SU-DHL-6 (cell line): ENCODE results near the gene CLNK.

Source experiments
- H2AFZ ChIP-seq: fragments of 200-600 bp; sonication (generic); 2 replicates; pipeline ENCODE4 v1.6.1; 2014; ENCODE audit warnings: low read depth, mild to moderate bottlenecking, moderate library complexity, mixed read lengths, antibody characterized with exemption, low read length; ENCODE audit not compliant: severe bottlenecking
- H3F3A ChIP-seq: fragments of 200-600 bp; shearing (Covaris generic); 2 replicates; pipeline ENCODE4 v1.6.0; 2016; ENCODE audit warnings: antibody characterized with exemption, mild to moderate bottlenecking; ENCODE audit not compliant: insufficient read depth
- H3K27ac ChIP-seq: fragments of 200-600 bp; sonication (generic); 2 replicates; pipeline ENCODE4 v1.5.1; 2016; ENCODE audit warnings: low read depth, mild to moderate bottlenecking, low read length, moderate library complexity, mixed read lengths
- H3K27me3 ChIP-seq: fragments of 200-600 bp; sonication (generic), shearing (Covaris generic); 2 replicates; pipeline ENCODE4 v1.6.0; 2014; ENCODE audit warnings: mild to moderate bottlenecking, low read length
- H3K36me3 ChIP-seq: fragments of 200-600 bp; sonication (generic); 2 replicates; pipeline ENCODE4 v1.6.1; 2014; ENCODE audit warnings: mild to moderate bottlenecking, low read length, mixed read lengths
- H3K4me2 ChIP-seq: fragments of 300-600, 200-600 bp; shearing (Covaris generic), sonication (generic); 2 replicates; pipeline ENCODE4 v1.6.0; 2014; ENCODE audit warnings: low read length, low read depth, mild to moderate bottlenecking; ENCODE audit not compliant: poor library complexity, severe bottlenecking
- H3K4me3 ChIP-seq: fragments of 200-600 bp; sonication (generic); 2 replicates; pipeline ENCODE4 v1.5.1; 2014; ENCODE audit warnings: antibody characterized with exemption, low read length, mild to moderate bottlenecking, mixed read lengths; ENCODE audit not compliant: insufficient read depth, poor library complexity, severe bottlenecking
- H3K79me2 ChIP-seq: fragments of 200-600 bp; sonication (generic); 2 replicates; pipeline ENCODE4 v1.6.1; 2014; ENCODE audit warnings: mild to moderate bottlenecking, low read length, moderate library complexity; ENCODE audit not compliant: insufficient read depth
- H3K9ac ChIP-seq: fragments of 200-600 bp; sonication (generic); 2 replicates; pipeline ENCODE4 v1.7.0; 2014; ENCODE audit warnings: mild to moderate bottlenecking, low read length
- H3K9me2 ChIP-seq: fragments of 200-600 bp; sonication (generic); replicated peaks from 2 replicates; pipeline ENCODE4 v1.6.1; 2014; ENCODE audit warnings: low read length; ENCODE audit not compliant: insufficient read depth
- H3K9me3 ChIP-seq: fragments of 200-600 bp; sonication (generic); 2 replicates; pipeline ENCODE4 v1.6.1; 2014; ENCODE audit warnings: low read length, mixed read lengths; ENCODE audit not compliant: insufficient read depth
- H4K20me1 ChIP-seq: fragments of 200-600 bp; sonication (generic); 2 replicates; pipeline ENCODE4 v1.6.1; 2014; ENCODE audit warnings: low read depth, mild to moderate bottlenecking, antibody characterized with exemption, low read length, moderate library complexity, mixed read lengths
- CTCF ChIP-seq: fragments of 200-600 bp; sonication (generic); IDR thresholded peaks from one replicate; pipeline ENCODE4 v1.5.1; 2017; ENCODE audit warnings: antibody characterized with exemption, mild to moderate bottlenecking, low read length, moderate library complexity; ENCODE audit not compliant: insufficient read depth, poor library complexity, severe bottlenecking
- EZH2phosphoT487 ChIP-seq: fragments of 200-600 bp; sonication (generic), shearing (Covaris generic); conservative IDR thresholded peaks from 2 replicates; pipeline ENCODE4 v1.6.1; 2018; ENCODE audit warnings: mild to moderate bottlenecking, antibody characterized with exemption, low read length, moderate library complexity, mixed read lengths

CLNK gene

GRCh38 chr4:10567766-10568165 lies 116.8 kb downstream of the CLNK start:
- Histone ChIP-seq H3K4me2 (no peak overlapping the region), H3K27ac (no peak overlapping the region), H3K9me2 (no peaks in the 10 kb centered on the region), H3K4me3 (no peak overlapping the region), H3K9ac (no peak overlapping the region), H4K20me1 (no peaks in the 10 kb centered on the region), H3K9me3 (no peaks in the 10 kb centered on the region), H3F3A (no peaks in the 10 kb centered on the region), H2AFZ (no peak overlapping the region), H3K79me2 (no peaks in the 10 kb centered on the region), H3K27me3 (no peaks in the 10 kb centered on the region), H3K36me3 (no peaks in the 10 kb centered on the region)
- TF ChIP-seq CTCF (no peak), EZH2phosphoT487 (no peak)

- TF ChIP-seq CTCF: no peak
- no peak for TF ChIP-seq EZH2phosphoT487
- no peak overlapping the region for H3K9ac ChIP-seq
- H3K27ac ChIP-seq: no peak overlapping the region
These were observed 119.3 kb downstream of the CLNK start for GRCh38 chr4:10565166-10565780.

GRCh38 chr4:10554694-10555093 lies 129.9 kb downstream of the CLNK start:
- Histone ChIP-seq H4K20me1 (no peaks in the 10 kb centered on the region), H3K9ac (no peak overlapping the region), H3K36me3 (no peaks in the 10 kb centered on the region), H2AFZ (no peak overlapping the region), H3K9me3 (no peaks in the 10 kb centered on the region), H3F3A (no peaks in the 10 kb centered on the region), H3K79me2 (no peaks in the 10 kb centered on the region), H3K9me2 (no peaks in the 10 kb centered on the region), H3K27me3 (no peaks in the 10 kb centered on the region), H3K4me2 (no peak overlapping the region), H3K4me3 (no peak overlapping the region), H3K27ac (no peak overlapping the region)
- peak; percentile 57 for TF ChIP-seq CTCF
- no peak for TF ChIP-seq EZH2phosphoT487

More at GRCh38 chr4:10565166-10565780, 119.3 kb downstream of the CLNK start:
- Histone ChIP-seq H3F3A (no peaks in the 10 kb centered on the region), H3K4me2 (no peak overlapping the region), H3K9me2 (no peaks in the 10 kb centered on the region), H3K4me3 (no peak overlapping the region), H2AFZ (no peak overlapping the region), H4K20me1 (no peaks in the 10 kb centered on the region), H3K27me3 (no peaks in the 10 kb centered on the region), H3K9me3 (no peaks in the 10 kb centered on the region), H3K36me3 (no peaks in the 10 kb centered on the region), H3K79me2 (no peaks in the 10 kb centered on the region)
